ENCODE results near the gene XKR7.

Gene XKR7

GRCh38 chr20:32034581-32035425 lies 66.9 kb downstream of the XKR7 start:
- H3K27me3 ChIP-seq, result no peaks in the 10 kb centered on the region

GRCh38 chr20:32035426-32035779 lies 67.5 kb downstream of the XKR7 start:
- no peaks in the 10 kb centered on the region for H4K20me1 ChIP-seq
- H3K36me3 ChIP-seq, result no peaks in the 10 kb centered on the region
- 0 out of 2 replicates have a peak overlapping the region, but pooled peaks have one; percentile 12 for H3K27ac ChIP-seq

More at GRCh38 chr20:32034581-32035425, 66.9 kb downstream of the XKR7 start:
- Histone ChIP-seq H3K4me2 (peak overlapping the region; percentile 46), H3K9ac (no peak overlapping the region), H4K20me1 (no peaks in the 10 kb centered on the region), H3K27ac (no peak overlapping the region), H3K4me3 (no peak overlapping the region), H3K36me3 (no peaks in the 10 kb centered on the region), H3K4me1 (peaks cover 67% of the 10 kb centered on the region), H3K9me3 (no peaks in the 10 kb centered on the region)
- 0 out of 2 replicates have a peak, but pooled peaks have one; percentile 18 for TF ChIP-seq Cebpa-rat (IDR thresholded peaks at IDR 0.05)

GRCh38 chr20:32036252-32036651 lies 68.3 kb downstream of the XKR7 start:
- TF ChIP-seq Cebpa-rat (IDR thresholded peaks at IDR 0.05), result no peak
- Histone ChIP-seq H3K27ac (peak overlapping the region; percentile 45; the same call in 1 of the 2 replicates), H3K9ac (no peak overlapping the region), H3K27me3 (no peaks in the 10 kb centered on the region), H3K4me1 (peaks cover 77% of the 10 kb centered on the region), H3K36me3 (no peaks in the 10 kb centered on the region), H3K9me3 (no peaks in the 10 kb centered on the region), H3K4me3 (no peak overlapping the region), H3K4me2 (peak overlapping the region; percentile 49), H4K20me1 (no peaks in the 10 kb centered on the region)

More at GRCh38 chr20:32035426-32035779, 67.5 kb downstream of the XKR7 start:
- no peak overlapping the region for H3K9ac ChIP-seq
- peaks cover 73% of the 10 kb centered on the region for H3K4me1 ChIP-seq
- no peaks in the 10 kb centered on the region for H3K9me3 ChIP-seq
- no peak for TF ChIP-seq Cebpa-rat (IDR thresholded peaks at IDR 0.05)
- H3K4me3 ChIP-seq, result no peak overlapping the region
- H3K4me2 ChIP-seq, result peak overlapping the region; percentile 46
- no peaks in the 10 kb centered on the region for H3K27me3 ChIP-seq

- H3K36me3 ChIP-seq, result no peaks in the 10 kb centered on the region
- H3K9ac ChIP-seq, result no peak overlapping the region
- peak overlapping the region; percentile 45; the same call in 1 of the 2 replicates for H3K27ac ChIP-seq
- no peaks in the 10 kb centered on the region for H3K9me3 ChIP-seq
- TF ChIP-seq Cebpa-rat (IDR thresholded peaks at IDR 0.05), result no peak
- H3K4me1 ChIP-seq, result peaks cover 80% of the 10 kb centered on the region
- H3K4me2 ChIP-seq, result peak overlapping the region; percentile 49
- H3K27me3 ChIP-seq, result no peaks in the 10 kb centered on the region
- no peak overlapping the region for H3K4me3 ChIP-seq
- no peaks in the 10 kb centered on the region for H4K20me1 ChIP-seq
Observed at GRCh38 chr20:32036716-32037485, 69.0 kb downstream of the XKR7 start.

DNA sequence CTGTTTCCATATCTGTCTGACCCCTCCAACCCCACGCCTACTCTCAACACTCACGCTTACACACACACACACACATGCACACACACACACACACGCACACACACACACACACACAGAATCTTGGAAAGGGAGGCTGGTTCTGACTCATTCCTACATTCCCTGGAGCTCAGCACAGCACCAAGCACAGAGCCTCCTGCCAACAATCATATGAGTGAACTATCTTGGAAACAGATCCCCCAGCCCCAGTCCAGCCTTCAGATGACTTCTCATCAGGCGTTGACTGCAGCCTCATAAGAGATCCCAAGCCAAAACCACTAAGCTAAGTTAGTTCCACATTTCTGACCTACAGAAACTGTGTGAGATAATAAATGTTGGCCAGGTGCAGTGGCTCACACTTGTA lies 70.0 kb downstream of the XKR7 start:
- Histone ChIP-seq H3K9me3 (no peaks in the 10 kb centered on the region), H3K4me3 (no peak overlapping the region), H3K27me3 (no peaks in the 10 kb centered on the region), H3K9ac (no peak overlapping the region), H4K20me1 (no peaks in the 10 kb centered on the region), H3K36me3 (no peaks in the 10 kb centered on the region), H3K27ac (no peak overlapping the region), H3K4me2 (no peak overlapping the region), H3K4me1 (peaks cover 85% of the 10 kb centered on the region)
- no peak for TF ChIP-seq Cebpa-rat (IDR thresholded peaks at IDR 0.05)

GRCh38 chr20:32040142-32040953 lies 72.4 kb downstream of the XKR7 start:
- Histone ChIP-seq H3K27me3 (no peaks in the 10 kb centered on the region), H3K36me3 (no peaks in the 10 kb centered on the region), H3K4me1 (peaks cover 64% of the 10 kb centered on the region), H3K27ac (peak overlapping the region; percentile 69), H3K9me3 (no peaks in the 10 kb centered on the region), H3K4me3 (no peak overlapping the region; the same call in 1 of the 2 replicates), H3K4me2 (peak overlapping the region; percentile 81), H3K9ac (peak overlapping the region; percentile 44; the same call in 1 of the 2 replicates), H4K20me1 (no peaks in the 10 kb centered on the region)
- TF ChIP-seq Cebpa-rat (IDR thresholded peaks at IDR 0.05), result peak; percentile 65; the same call in 1 of the 2 replicates

GRCh38 chr20:32045999-32046398 lies 78.0 kb downstream of the XKR7 start:
- no peak overlapping the region for H3K4me2 ChIP-seq
- no peaks in the 10 kb centered on the region for H4K20me1 ChIP-seq
- H3K9ac ChIP-seq, result no peak overlapping the region
- no peaks in the 10 kb centered on the region for H3K36me3 ChIP-seq
- no peak for TF ChIP-seq Cebpa-rat (IDR thresholded peaks at IDR 0.05)
- peaks cover 22% of the 10 kb centered on the region for H3K4me1 ChIP-seq
- no peak overlapping the region for H3K27ac ChIP-seq
- no peaks in the 10 kb centered on the region; the same call in 1 of the 2 replicates for H3K27me3 ChIP-seq
- H3K9me3 ChIP-seq, result no peaks in the 10 kb centered on the region
- H3K4me3 ChIP-seq, result no peak overlapping the region

DNA sequence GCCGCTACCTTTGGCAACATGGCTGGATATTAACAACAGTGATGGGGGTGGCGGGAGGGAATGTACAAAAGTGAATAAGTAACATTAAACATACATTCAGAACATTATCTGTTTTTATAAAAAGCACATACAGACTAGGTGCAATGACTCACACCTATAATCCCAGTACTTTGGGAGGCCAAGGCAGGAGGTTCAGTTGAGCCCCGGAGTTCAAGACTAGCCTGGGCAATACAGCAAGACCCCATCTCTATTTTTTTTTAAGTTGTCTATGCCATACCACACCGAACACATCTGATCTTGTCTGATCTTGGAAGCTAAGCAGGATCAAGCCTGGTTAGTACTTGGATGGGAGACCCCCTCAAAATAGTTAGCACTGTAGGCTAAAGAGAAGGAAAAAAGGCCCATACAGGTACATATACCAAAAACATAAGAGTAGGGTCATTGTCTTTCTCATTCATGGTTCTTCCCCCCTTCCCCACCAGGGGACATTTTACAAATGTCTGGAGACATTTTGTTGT lies 82.4 kb downstream of the XKR7 start:
- no peak overlapping the region for H3K9ac ChIP-seq
- no peaks in the 10 kb centered on the region for H3K36me3 ChIP-seq
- H3K4me1 ChIP-seq, result peaks cover 33% of the 10 kb centered on the region
- no peak overlapping the region for H3K27ac ChIP-seq
- H3K4me3 ChIP-seq, result no peak overlapping the region
- no peak for TF ChIP-seq Cebpa-rat (IDR thresholded peaks at IDR 0.05)
- H3K4me2 ChIP-seq, result no peak overlapping the region
- peaks cover 21% of the 10 kb centered on the region for H3K27me3 ChIP-seq
- H4K20me1 ChIP-seq, result no peaks in the 10 kb centered on the region
- H3K9me3 ChIP-seq, result no peaks in the 10 kb centered on the region
